Smooth muscle cell of the brain vasculature (primary cell): Measurements from ENCODE around the gene FCRL5.
"Not testable (repeated sequence)": the region's sequence is repeated elsewhere in the genome, so short reads cannot be mapped to it uniquely, and the experiment has no call there.

Source experiments
- DNase-seq: peaks from one replicate; pipeline ENCODE4 v3.0.0-alpha.2; 2012; ENCODE audit warnings: low read depth, low spot score

The FCRL5 gene

GRCh38 chr1:157551694-157552693 is at the start of gene FCRL5:
Gene FCRL5 (minus strand): TSS chr1:157552515. CDS start chr1:157552362, 153 bp downstream.
- DNase-seq, result no peak

GRCh38 chr1:157600236-157600635 is 47.9 kb upstream of the FCRL5 start:
- no peak for DNase-seq

- no peak for DNase-seq
Measured at GRCh38 chr1:157597959-157598667, 45.8 kb upstream of the FCRL5 start, which contains the start of gene FCRL4. Gene FCRL4 (minus strand): TSS chr1:157598085. CDS start chr1:157597944, 141 bp downstream.

GRCh38 chr1:157596384-157596783 is 44.1 kb upstream of the FCRL5 start:
- no peak for DNase-seq

- DNase-seq, result no peak
Measured at GRCh38 chr1:157595356-157595755, 43.0 kb upstream of the FCRL5 start.

- DNase-seq, result no peak
Measured at GRCh38 chr1:157585984-157586383, 33.7 kb upstream of the FCRL5 start.

- no peak for DNase-seq
Measured at GRCh38 chr1:157584503-157584902, 32.2 kb upstream of the FCRL5 start.

GRCh38 chr1:157580828-157581210 is 28.5 kb upstream of the FCRL5 start:
- no peak for DNase-seq

- peak; percentile 28 for DNase-seq
Measured at GRCh38 chr1:157580179-157580827, 28.0 kb upstream of the FCRL5 start.

GRCh38 chr1:157577420-157577819 is 25.1 kb upstream of the FCRL5 start:
- no peak for DNase-seq

GRCh38 chr1:157575744-157576143 is 23.4 kb upstream of the FCRL5 start:
- DNase-seq, result no peak

GRCh38 chr1:157574836-157575235 is 22.5 kb upstream of the FCRL5 start:
- no peak for DNase-seq

- DNase-seq, result no peak
Measured at GRCh38 chr1:157566484-157567300, 14.4 kb upstream of the FCRL5 start.

- no peak for DNase-seq
Measured at GRCh38 chr1:157562515-157562914, 10.2 kb upstream of the FCRL5 start.

GRCh38 chr1:157558119-157558518 is 5.8 kb upstream of the FCRL5 start:
- no peak for DNase-seq

GRCh38 chr1:157548081-157548480 is 4.2 kb downstream of the FCRL5 start:
- DNase-seq, result not testable (repeated sequence)

GRCh38 chr1:157542676-157543075 is 9.6 kb downstream of the FCRL5 start:
- no peak for DNase-seq

GRCh38 chr1:157540852-157541251 is 11.5 kb downstream of the FCRL5 start:
- DNase-seq, result no peak

- no peak for DNase-seq
Measured at GRCh38 chr1:157540160-157540748, 12.1 kb downstream of the FCRL5 start.

GRCh38 chr1:157539568-157539967 is 12.7 kb downstream of the FCRL5 start:
- no peak for DNase-seq

GRCh38 chr1:157532569-157532968 is 19.7 kb downstream of the FCRL5 start:
- no peak for DNase-seq
